Transverse colon (tissue), 4 donors: ENCODE measurements around the gene DLX1.

Source experiments
- CTCF ChIP-seq, 5 experiments: fragments of 200-600 bp in 3 of 5; fragments of 450-650 bp in 2 of 5; sonication (generic) in 3 of 5; IDR thresholded peaks; 1 replicate in 2 of 5; 2 replicates in 3 of 5; pipeline ENCODE4 v1.5.1; 2016 to 2017; ENCODE audit warnings: antibody characterized with exemption in 5 of 5, inconsistent platforms in 3 of 5, mild to moderate bottlenecking in 2 of 5, moderate library complexity in 1 of 5
- EP300 ChIP-seq: sonication (generic); formaldehyde crosslinking; IDR thresholded peaks from one replicate; pipeline ENCODE4 v1.6.1; 2017; ENCODE audit warnings: antibody characterized with exemption, low read depth
- POLR2AphosphoS5 ChIP-seq, 3 donors: sonication (generic); formaldehyde crosslinking; IDR thresholded peaks; one replicate each; pipeline ENCODE4 v1.6.1; 2016; ENCODE audit warnings: antibody characterized with exemption in 3 of 3

DNA sequence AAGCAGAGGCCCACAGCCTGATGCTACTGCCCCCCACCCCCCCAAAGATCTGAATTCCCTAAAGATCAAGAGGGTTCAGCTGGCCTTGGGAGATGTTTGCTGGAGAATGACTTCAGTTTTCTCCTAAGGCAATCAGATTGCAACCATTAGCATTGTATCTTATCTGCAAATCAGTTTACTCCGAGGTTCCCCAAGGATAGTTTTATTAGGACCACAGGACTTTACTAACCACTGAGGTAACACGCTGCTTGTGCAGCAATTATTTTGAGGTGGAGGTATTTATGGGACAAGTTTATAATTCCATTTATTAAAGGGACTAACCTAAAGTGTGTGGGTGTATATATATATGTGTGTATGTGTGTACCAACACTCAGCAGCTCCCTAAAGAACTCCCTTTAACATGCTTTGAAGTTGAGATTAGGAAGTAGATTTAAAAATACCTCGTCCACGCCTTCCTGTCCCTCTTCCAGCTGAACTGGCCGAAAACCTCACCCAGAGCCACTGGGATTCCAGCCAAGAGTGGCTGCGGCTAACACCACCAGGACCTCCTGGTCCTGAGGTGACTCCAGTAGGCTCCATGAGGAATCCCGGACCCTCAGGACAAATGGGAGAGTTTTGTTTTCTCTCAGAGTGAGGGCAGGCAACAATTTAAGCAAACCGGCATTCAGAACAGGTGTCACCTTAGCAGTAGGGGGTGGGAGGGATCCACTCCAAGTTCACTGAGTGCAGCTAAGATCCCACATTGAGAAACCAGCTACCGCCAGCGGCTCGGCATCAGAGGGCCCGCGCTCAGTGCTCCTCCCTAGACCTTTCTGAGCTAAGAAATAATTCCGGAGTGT is 3.0 kb upstream of the DLX1 start:
- TF ChIP-seq CTCF (IDR thresholded peaks at IDR 0.05) (no peak), EP300 (no peak), POLR2AphosphoS5 (IDR thresholded peaks at IDR 0.05) (no peak)
